ENCODE measurements around the gene UNC80. TPM values are rescaled to one million over a fixed set of nuclear protein-coding genes. Genes with fewer than 3 reads are reported as not detected.
A peak's percentile ranks its signal among the peaks of the same experiment; 100 is the strongest.

UNC80 gene
- total RNA-seq, 1 experiment from 2014 or later, result 0.17 TPM

- no peak for DNase-seq
- H3K27me3 ChIP-seq (ENCODE audit: control insufficient read depth, insufficient read depth, low read length), result no peaks in the 10 kb centered on the region
- no peaks in the 10 kb centered on the region for H3K36me3 ChIP-seq (replicated peaks; ENCODE audit: control insufficient read depth, insufficient read depth, low read length)
Observed at GRCh38 chr2:209984291-209984690, 212.7 kb downstream of the UNC80 start.

GRCh38 chr2:209985874-209986273, 214.2 kb downstream of the UNC80 start:
- H3K4me3 ChIP-seq (ENCODE audit: insufficient read depth, low read depth, low read length), result no peak overlapping the region
- no peaks in the 10 kb centered on the region for H3K36me3 ChIP-seq (replicated peaks; ENCODE audit: control insufficient read depth, insufficient read depth, low read length)
- no peaks in the 10 kb centered on the region for H3K27me3 ChIP-seq (ENCODE audit: control insufficient read depth, insufficient read depth, low read length)
- no peak for DNase-seq

More at GRCh38 chr2:209984291-209984690, 212.7 kb downstream of the UNC80 start:
- H3K4me3 ChIP-seq (ENCODE audit: insufficient read depth, low read depth, low read length), result no peak overlapping the region

GRCh38 chr2:209986415-209986814, 214.8 kb downstream of the UNC80 start:
- H3K4me3 ChIP-seq (ENCODE audit: insufficient read depth, low read depth, low read length), result no peak overlapping the region
- H3K27me3 ChIP-seq (ENCODE audit: control insufficient read depth, insufficient read depth, low read length), result no peaks in the 10 kb centered on the region
- DNase-seq, result no peak
- H3K36me3 ChIP-seq (replicated peaks; ENCODE audit: control insufficient read depth, insufficient read depth, low read length), result no peaks in the 10 kb centered on the region

GRCh38 chr2:209988010-209988409, 216.4 kb downstream of the UNC80 start:
- DNase-seq, result no peak
- Histone ChIP-seq H3K4me3 (ENCODE audit: insufficient read depth, low read depth, low read length) (no peak overlapping the region), H3K27me3 (ENCODE audit: control insufficient read depth, insufficient read depth, low read length) (no peaks in the 10 kb centered on the region), H3K36me3 (replicated peaks; ENCODE audit: control insufficient read depth, insufficient read depth, low read length) (no peaks in the 10 kb centered on the region)

GRCh38 chr2:209990838-209991237, 219.2 kb downstream of the UNC80 start:
- DNase-seq, result no peak
- Histone ChIP-seq H3K4me3 (ENCODE audit: insufficient read depth, low read depth, low read length) (no peak overlapping the region), H3K27me3 (ENCODE audit: control insufficient read depth, insufficient read depth, low read length) (no peaks in the 10 kb centered on the region), H3K36me3 (replicated peaks; ENCODE audit: control insufficient read depth, insufficient read depth, low read length) (no peaks in the 10 kb centered on the region)

GRCh38 chr2:209993968-209994367, 222.3 kb downstream of the UNC80 start:
- no peak for DNase-seq
- Histone ChIP-seq H3K27me3 (ENCODE audit: control insufficient read depth, insufficient read depth, low read length) (no peaks in the 10 kb centered on the region), H3K36me3 (replicated peaks; ENCODE audit: control insufficient read depth, insufficient read depth, low read length) (no peaks in the 10 kb centered on the region), H3K4me3 (ENCODE audit: insufficient read depth, low read depth, low read length) (no peak overlapping the region)

GRCh38 chr2:209998596-209998995, 227.0 kb downstream of the UNC80 start:
- DNase-seq, result no peak
- Histone ChIP-seq H3K36me3 (replicated peaks; ENCODE audit: control insufficient read depth, insufficient read depth, low read length) (no peaks in the 10 kb centered on the region), H3K27me3 (ENCODE audit: control insufficient read depth, insufficient read depth, low read length) (no peaks in the 10 kb centered on the region), H3K4me3 (ENCODE audit: insufficient read depth, low read depth, low read length) (no peak overlapping the region)

GRCh38 chr2:210000464-210001324, 229.1 kb downstream of the UNC80 start:
- peaks cover 2% of the 10 kb centered on the region; the same call in 1 of the 2 replicates for H3K36me3 ChIP-seq (replicated peaks; ENCODE audit: control insufficient read depth, insufficient read depth, low read length)
- no peaks in the 10 kb centered on the region for H3K27me3 ChIP-seq (ENCODE audit: control insufficient read depth, insufficient read depth, low read length)
- DNase-seq, result no peak

GRCh38 chr2:210002158-210003157, 230.8 kb downstream of the UNC80 start, which contains the start of gene RPE:
TSS of gene RPE (plus strand) at chr2:210002638. CDS start at chr2:210002662, 24 bp downstream.
- peak; percentile 94 for DNase-seq
- Histone ChIP-seq H3K36me3 (replicated peaks; ENCODE audit: control insufficient read depth, insufficient read depth, low read length) (peaks cover 2% of the 10 kb centered on the region; the same call in 1 of the 2 replicates), H3K27me3 (ENCODE audit: control insufficient read depth, insufficient read depth, low read length) (no peaks in the 10 kb centered on the region), H3K4me3 (ENCODE audit: insufficient read depth, low read depth, low read length) (peak within 1 kb of the TSS; percentile 98)

More at GRCh38 chr2:210000464-210001324, 229.1 kb downstream of the UNC80 start:
- no peak overlapping the region for H3K4me3 ChIP-seq (ENCODE audit: insufficient read depth, low read depth, low read length)

GRCh38 chr2:210003359-210003758, 231.7 kb downstream of the UNC80 start:
- Histone ChIP-seq H3K36me3 (replicated peaks; ENCODE audit: control insufficient read depth, insufficient read depth, low read length) (peaks cover 2% of the 10 kb centered on the region; the same call in 1 of the 2 replicates), H3K27me3 (ENCODE audit: control insufficient read depth, insufficient read depth, low read length) (no peaks in the 10 kb centered on the region), H3K4me3 (ENCODE audit: insufficient read depth, low read depth, low read length) (peak overlapping the region; percentile 98)
- DNase-seq, result no peak

- no peaks in the 10 kb centered on the region for H3K27me3 ChIP-seq (ENCODE audit: control insufficient read depth, insufficient read depth, low read length)
- peaks cover 4% of the 10 kb centered on the region for H3K36me3 ChIP-seq (replicated peaks; ENCODE audit: control insufficient read depth, insufficient read depth, low read length)
- DNase-seq, result no peak
- no peak overlapping the region for H3K4me3 ChIP-seq (ENCODE audit: insufficient read depth, low read depth, low read length)
Observed at GRCh38 chr2:210004881-210005280, 233.2 kb downstream of the UNC80 start.

- H3K4me3 ChIP-seq (ENCODE audit: insufficient read depth, low read depth, low read length), result no peak overlapping the region
- no peak for DNase-seq
- peaks cover 6% of the 10 kb centered on the region for H3K36me3 ChIP-seq (replicated peaks; ENCODE audit: control insufficient read depth, insufficient read depth, low read length)
- H3K27me3 ChIP-seq (ENCODE audit: control insufficient read depth, insufficient read depth, low read length), result no peaks in the 10 kb centered on the region
Observed at GRCh38 chr2:210007895-210008294, 236.3 kb downstream of the UNC80 start.

- H3K36me3 ChIP-seq (replicated peaks; ENCODE audit: control insufficient read depth, insufficient read depth, low read length), result peaks cover 6% of the 10 kb centered on the region
- DNase-seq, result no peak
- H3K27me3 ChIP-seq (ENCODE audit: control insufficient read depth, insufficient read depth, low read length), result no peaks in the 10 kb centered on the region
- no peak overlapping the region for H3K4me3 ChIP-seq (ENCODE audit: insufficient read depth, low read depth, low read length)
Observed at GRCh38 chr2:210009126-210009525, 237.5 kb downstream of the UNC80 start.

GRCh38 chr2:210009896-210010295, 238.3 kb downstream of the UNC80 start:
- peaks cover 6% of the 10 kb centered on the region for H3K36me3 ChIP-seq (replicated peaks; ENCODE audit: control insufficient read depth, insufficient read depth, low read length)
- no peaks in the 10 kb centered on the region for H3K27me3 ChIP-seq (ENCODE audit: control insufficient read depth, insufficient read depth, low read length)
- DNase-seq, result no peak
- H3K4me3 ChIP-seq (ENCODE audit: insufficient read depth, low read depth, low read length), result no peak overlapping the region

All from H7 (cell line).